Activated CD4-positive, alpha-beta T cell treated with anti-CD3 and anti-CD28 coated beads, Interleukin-2, Interleukin-4, amounts not matched to agents 100 ng/mL and 50 ng/mL, durations not matched to agents 16 hours and 8 hours (primary cell): ENCODE measurements around the gene KRTAP19-4.
A peak's percentile ranks its signal among the peaks of the same experiment; 100 is the strongest.

ENCODE experiments used
- DNase-seq: peaks from one replicate; pipeline ENCODE4 v3.0.0-alpha.2; 2020; ENCODE audit warnings: low spot score

The KRTAP19-4 gene, protein sequence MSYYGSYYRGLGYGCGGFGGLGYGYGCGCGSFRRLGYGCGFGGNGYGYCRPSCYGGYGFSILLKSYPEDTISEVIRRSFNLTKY

DNA sequence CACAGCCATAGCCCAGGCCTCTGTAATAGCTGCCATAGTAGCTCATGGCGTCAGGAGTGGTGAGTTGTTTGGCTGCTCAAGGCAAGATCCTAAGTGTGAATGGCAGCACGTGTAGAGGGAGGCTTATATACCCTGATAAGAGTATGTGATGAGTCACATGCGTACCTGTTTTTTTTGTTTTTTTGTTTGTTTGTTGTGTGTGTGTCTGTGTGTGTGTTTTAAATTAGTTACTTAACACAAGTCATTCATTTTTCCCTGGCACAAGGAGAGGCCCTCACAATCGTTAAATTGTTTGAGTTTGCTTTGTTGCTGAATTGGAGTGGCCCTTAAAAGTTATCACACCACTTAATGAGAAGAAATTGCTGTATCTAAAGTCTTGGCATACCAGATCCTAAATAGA is at the start of gene KRTAP19-4:
KRTAP19-4 (minus strand) TSS at position 101 of the 400 bp plus-strand sequence; CDS start at position 46, 55 bp downstream.
- DNase-seq, result no peak

DNA sequence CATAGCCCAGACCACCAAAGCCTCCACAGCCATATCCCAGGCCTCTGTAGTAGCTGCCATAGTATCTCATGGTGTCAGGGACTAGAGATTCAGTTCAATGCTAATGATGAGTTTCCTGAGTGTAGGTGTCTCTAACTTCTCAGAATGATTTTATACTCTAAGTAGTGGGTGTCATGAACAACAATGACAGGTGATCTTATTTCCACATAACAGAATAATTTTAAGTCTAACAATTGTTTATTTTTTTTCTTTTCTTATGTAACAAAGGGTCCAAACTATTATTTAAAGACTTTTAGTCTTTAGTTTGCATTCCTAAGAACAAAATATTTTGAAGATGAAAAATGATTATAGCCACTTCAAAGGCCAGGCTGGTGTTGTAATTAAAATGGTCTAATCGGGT is 44.8 kb upstream of the KRTAP19-4 start, which contains the start of gene KRTAP19-6:
KRTAP19-6 (minus strand) TSS at position 101 of the 400 bp plus-strand sequence; CDS start at position 70, 31 bp downstream.
- no peak for DNase-seq

DNA sequence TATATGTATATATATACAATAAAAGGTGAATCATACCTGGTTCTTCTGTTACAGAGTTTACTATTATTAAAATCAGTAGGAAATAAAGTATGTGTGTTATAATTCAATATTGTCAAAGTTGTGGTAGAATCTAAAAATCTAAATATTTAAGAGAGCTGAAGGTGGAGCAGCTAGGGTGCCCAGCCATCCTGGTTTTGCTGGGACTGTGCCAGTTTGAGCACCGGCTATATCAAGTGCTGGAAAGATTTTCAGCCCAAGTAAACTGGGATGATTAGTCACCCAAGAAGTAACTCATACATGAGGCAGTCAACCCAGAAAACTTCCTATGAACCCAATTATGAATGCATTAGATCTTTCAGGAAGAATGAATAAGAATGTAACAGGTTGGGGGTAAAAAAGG is 21.9 kb upstream of the KRTAP19-4 start:
- DNase-seq, result no peak

DNA sequence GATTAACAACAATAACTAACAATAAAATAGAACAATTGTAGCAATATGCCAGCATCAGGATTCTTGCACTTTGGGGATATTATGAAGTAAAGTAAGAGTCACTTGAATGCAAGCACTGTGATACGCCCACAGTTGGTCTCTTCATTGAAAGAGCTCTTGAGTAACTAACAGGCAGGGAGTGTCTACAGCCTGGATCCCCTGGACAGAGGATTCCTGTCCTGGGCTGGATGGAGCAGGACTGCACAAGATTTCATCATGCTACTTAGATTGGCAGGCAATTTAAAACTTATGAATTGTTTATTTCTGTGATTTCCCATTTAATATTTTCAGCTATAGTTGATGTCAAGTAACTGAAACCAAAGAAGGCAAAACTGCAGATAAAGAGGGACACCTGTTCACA is 18.7 kb upstream of the KRTAP19-4 start:
- DNase-seq, result no peak

DNA sequence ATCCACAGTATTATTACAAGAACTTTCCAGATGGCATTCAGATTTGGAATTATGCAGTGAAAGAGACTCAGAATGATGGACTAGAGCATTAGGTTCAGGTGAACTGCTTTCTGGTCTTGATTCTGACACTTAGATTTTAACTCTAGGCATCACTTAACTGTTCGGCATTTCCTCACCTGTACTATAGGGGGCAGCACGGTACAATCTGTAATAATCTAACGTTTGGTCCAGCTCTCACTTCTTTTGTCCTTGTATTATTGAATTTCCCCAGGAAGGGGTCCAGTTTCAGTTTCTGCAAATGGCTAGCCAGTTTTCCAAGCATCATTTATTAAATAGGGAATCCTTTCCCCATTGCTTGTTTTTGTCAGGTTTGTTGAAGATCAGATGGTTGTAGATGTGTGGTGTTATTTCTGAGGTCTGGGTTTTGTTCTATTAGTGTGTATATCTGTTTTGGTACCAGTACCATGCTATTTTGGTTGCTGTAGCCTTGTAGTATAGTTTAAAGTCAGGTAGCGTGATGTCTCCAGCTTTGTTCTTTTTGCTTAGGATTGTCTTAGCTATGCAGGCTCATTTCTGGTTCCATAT is 8.7 kb upstream of the KRTAP19-4 start:
- DNase-seq, result peak; percentile 39

DNA sequence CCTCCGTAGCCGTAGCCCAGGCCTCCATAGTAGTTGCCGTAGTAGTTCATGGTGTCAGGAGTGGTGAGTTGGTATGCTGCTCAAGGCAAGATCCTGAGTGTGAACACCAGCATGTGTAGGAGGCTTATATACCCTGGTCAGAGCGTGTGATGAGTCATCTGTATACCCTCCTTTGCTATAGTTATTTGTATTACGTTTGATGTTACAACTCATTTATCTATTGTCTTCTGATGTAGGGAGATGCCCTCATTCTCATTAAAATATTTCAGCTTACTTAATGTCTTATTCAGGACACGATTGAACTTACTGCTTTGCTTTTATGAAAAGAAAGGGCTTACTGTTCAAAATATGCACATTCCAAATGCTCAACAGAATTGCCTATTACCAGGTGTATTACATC is 5.1 kb upstream of the KRTAP19-4 start, which contains the start of gene KRTAP19-5:
KRTAP19-5 (minus strand) TSS at position 101 of the 400 bp plus-strand sequence; CDS start at position 50, 51 bp downstream.
- DNase-seq, result no peak

DNA sequence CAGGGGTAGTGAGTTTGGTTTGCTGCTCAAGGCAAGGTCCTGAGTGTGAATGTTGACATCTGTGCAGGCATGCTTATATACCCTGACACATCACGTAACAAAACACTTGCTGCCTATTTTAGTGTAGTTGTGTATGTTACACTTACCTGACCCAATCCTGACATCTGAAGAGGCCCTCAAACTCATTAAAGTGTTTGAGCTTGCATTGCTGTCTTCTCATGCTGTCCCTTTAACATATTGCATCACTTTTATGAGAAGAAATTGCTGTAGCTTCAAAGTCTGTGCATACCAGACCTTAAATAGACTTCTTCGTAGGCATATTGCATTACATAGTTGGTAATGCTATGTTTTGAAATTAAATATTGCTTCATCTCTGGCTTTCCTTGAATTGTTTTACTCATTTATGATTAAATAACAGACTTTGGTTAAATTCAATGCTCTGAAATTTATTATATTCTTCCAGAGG is 5.0 kb downstream of the KRTAP19-4 start, which contains the start of gene KRTAP19-3:
KRTAP19-3 (minus strand) TSS at position 51 of the 466 bp plus-strand sequence. CDS start 56 bp downstream, outside the sequence.
- DNase-seq, result no peak

DNA sequence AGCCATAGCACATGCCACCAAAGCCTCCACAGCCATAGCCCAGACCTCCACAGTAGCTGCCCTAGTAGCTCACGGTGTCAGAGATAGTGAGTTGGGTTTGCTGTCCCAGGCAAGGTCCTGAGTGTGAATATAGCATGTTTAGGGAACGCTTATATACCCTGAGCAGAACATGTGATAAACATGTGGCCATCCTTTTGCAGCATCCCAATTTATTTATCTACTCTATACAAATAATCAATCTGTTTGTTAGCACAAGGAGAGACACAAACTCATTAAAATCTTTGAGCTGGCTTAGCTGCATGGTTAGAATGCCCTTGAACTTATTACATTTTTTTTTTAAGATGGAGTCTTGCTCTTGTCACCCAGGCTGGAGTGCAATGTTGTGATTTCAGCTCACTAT is 9.6 kb downstream of the KRTAP19-4 start, which contains the start of gene KRTAP19-2:
KRTAP19-2 (minus strand) TSS at position 101 of the 400 bp plus-strand sequence; CDS start at position 13, 88 bp downstream.
- DNase-seq, result no peak

DNA sequence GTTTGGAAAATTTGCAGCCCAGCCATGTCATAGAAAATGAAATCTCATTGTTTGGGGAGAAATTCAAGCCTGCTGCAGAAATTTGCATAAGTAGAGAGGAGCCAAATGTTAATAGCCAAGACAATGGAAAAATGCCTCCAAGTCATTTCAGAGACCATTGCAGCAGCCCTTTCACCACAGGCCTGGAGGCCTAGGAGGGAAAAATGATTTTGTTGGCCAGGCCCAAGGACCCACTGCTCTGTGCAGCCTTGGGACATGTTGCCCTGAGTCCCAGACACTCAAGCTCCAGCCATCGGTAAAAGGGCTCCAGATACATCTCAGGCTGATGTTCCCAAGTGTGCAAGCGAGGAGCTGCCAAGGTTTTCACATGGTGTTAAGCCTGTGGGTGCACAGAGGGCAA is 10.8 kb downstream of the KRTAP19-4 start:
- DNase-seq, result no peak

DNA sequence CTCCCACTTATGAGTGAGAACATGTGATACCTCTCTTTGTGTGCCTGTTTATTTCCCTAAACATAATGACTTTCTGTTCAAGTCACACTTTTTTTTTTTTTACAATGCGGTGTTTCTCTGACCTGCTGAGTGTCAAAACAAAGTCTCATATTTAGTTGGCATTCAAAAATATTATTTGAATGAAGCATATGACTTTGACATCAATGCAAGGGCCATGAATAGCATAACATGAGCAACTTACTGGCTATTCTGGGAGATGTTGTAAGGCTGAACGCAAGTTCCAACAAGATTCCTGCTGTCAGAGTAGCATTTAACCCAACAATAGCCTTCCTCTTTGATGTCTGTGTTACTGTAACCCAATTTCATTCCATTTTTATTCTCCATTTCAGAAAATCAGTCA is 14.8 kb downstream of the KRTAP19-4 start:
- no peak for DNase-seq

DNA sequence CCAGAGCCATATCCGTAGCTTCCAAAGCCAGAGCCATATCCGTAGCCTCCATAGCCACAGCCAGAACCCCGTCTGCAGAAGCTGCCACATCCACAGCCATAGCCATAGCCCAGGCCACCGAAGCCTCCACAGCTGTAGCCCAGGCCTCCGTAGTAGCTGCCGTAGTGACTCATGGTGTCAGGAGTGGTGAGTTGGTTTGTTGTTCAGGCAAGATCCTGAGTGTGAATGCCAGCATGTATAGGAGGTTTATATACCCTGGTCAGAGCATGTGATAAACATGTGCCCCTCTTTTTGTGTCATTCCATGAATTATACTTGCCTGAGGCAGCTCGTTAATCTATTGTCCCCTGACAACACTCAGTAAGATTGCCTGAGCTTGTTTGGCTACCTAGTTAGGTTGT is 16.8 kb downstream of the KRTAP19-4 start, which contains the start of gene KRTAP19-1:
KRTAP19-1 (minus strand) TSS at position 223 of the 400 bp plus-strand sequence; CDS start at position 173, 50 bp downstream.
- DNase-seq, result no peak

DNA sequence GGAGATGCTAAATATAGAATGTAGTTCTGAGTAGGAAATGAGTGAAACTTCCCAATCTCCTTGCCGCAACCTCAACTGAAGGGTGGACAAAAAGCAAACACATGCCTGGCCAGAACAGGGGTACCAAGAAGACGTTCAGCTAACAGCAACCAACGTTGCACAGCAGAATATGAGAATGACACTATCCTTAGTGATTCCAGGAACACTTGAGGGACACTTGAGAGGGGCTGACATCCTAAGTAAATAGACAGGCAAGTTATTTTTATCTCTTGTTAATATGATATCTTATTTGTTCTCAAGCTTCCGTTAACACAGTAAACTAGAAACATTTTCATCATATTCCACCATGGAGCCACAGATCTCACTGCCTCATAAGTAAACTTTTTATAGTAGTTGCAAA is 17.7 kb downstream of the KRTAP19-4 start:
- no peak for DNase-seq

DNA sequence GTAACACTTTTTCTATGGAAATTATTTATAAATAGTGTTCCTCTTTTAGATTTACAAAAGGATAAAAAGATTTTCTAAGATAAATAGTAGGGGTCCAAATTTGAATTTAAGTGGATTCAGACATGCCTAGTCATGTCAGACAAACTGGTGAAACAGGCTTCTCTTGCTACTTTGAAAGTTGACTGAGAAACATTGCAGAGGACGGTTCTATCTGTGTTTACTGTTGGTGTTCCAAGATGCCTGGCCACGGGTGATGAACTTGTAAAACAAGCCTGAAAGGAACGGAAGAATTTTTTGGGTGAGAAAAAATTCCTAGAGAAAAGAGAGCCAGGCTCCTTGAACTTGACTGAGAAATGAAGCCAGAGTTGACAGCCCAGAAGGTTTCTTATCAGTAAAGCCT is 19.0 kb downstream of the KRTAP19-4 start:
- no peak for DNase-seq

DNA sequence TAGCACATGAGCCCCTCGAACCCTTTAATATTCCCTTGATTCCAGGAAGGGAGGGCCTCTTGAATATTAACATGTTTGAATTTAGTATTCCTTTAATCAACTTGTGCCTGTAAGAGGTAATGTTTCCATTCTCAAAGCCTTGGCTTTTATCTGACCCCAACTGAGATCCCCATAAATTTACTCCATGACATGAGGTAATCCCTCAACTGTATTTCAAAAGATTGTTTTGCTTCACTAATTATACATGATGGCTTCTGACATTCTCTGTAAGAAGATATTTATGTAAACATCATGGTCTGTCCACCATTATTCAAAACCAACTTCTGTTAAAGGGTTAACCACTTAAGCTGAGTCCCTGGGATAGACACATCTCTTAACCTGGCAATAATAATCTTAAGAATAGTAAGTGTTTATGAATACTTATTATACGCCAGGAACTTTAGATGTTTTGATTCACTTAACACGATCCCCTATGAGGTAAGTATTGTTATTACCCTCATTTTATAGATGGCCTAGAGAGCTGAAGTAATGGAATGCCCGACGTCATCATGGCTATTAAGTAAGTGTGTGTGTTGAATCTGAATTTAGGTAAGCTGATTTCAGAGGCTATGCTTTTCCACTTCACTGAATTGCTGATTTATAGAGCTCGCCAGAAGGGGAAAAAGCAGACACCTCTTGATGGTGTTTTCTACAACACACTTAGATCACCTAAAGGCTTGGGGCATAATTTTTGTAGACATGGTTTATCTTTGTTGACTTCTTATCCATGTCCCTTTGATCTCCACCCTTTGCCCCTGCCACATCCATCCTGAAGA is 27.9 kb downstream of the KRTAP19-4 start:
- DNase-seq, result no peak

DNA sequence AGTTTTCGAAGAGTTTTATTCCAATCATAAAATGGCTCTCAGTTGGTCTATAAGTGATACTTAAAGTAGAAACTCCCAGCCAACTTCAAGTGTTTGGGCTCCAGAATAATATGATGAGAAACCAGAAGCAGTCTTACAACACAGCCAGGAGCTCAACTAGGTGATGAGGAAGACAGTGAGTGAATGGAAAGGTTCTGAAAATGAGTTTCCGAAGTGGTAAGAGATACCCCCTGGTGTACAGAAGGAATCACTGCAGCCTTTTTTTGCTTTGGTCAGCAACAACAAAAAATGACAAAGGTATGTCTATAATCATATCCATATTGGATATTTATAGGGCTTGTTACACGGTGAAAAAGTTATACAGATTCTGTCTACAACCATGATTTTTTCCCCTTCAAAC is 33.3 kb downstream of the KRTAP19-4 start:
- no peak for DNase-seq

DNA sequence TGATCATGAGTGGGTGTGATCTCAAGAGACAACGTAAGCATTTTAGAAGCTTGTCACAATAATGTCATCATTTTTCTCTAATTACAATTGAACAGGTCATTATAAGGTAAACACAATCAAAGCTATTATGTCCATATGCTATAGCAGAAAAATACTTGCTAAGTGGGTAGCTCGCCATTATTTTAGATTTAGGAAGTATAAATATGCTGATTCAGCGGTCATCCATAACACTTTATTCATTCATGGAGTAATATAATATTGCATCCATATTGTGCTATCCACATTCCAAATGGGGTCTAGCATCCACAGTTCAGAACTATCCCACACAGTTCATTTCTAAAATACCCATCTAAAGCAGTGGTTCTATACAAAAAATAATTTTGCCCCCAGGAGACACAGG is 48.5 kb downstream of the KRTAP19-4 start:
- no peak for DNase-seq

DNA sequence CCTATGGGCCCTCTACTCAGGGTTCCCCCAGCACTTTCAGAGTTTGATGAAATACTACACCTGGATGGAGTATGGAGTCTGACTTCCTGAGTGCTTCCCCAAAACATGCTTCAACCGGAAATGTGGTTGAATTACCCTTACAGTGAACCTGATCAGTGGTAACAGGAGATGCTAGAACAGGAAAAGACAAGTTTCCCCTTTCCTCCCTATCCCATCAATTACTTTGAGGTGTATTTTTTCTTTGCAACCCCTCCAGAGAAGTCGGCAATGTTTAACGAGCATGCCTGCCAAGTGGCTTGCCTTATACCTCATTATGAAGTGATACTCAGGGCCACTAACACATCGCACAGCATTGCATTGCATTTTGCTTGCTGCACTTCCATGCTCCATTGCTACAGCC is 49.9 kb downstream of the KRTAP19-4 start:
- no peak for DNase-seq
